ENCODE measurements around the gene RAX. TPM values are rescaled to one million over a fixed set of nuclear protein-coding genes. Genes with fewer than 3 reads are reported as not detected.

Gene RAX
- total and polyA plus RNA-seq, 2 of the 4 experiments (the other 2 are of a cell fraction) = not detected

DNA sequence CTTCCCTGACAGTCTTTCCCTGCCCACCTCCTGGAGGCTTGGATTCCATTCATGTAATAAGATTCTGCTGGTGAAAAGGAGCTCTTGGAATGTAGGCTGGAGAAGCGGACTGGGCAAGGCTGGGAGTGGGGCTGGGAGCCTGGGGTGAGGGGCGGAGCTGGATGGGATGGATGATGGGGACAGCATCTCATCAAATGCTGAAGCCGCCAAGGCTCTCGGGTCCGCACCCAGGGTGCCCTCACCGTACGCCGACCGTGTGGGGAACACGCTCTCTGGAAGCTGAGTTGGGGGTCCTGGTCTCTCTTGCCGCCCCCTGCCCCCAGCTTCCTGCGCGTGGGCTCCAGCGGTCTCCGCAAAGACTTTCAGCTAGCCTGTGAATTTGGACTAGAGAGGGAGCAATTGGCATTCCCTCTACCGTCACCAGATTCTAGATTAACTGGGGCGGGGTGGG lies 9.1 kb downstream of the RAX start:
- intact Hi-C loops (cut with micrococcal nuclease) = no loop called here
- H3K56ac ChIP-seq (ENCODE audit: extremely low read depth, insufficient read depth, low read length) = no peak overlapping the region
- H3K18ac ChIP-seq (ENCODE audit: low read depth, low read length) = no peak overlapping the region
- no peak overlapping the region for H3K4ac ChIP-seq (ENCODE audit: low read depth, low read length)
- H3K23ac ChIP-seq (ENCODE audit: low read depth, low read length) = no peak overlapping the region
- H3K4me1 ChIP-seq (ENCODE audit: control insufficient read depth, insufficient read depth, low read length) = no peaks in the 10 kb centered on the region
- H3K9me1 ChIP-seq (ENCODE audit: insufficient read depth, low read length) = no peaks in the 10 kb centered on the region
- no peak overlapping the region for H2BK120ac ChIP-seq (ENCODE audit: low read depth, low read length)
- peaks cover 12% of the 10 kb centered on the region; the same call in 1 of the 2 replicates for H3K9me3 ChIP-seq (ENCODE audit: control insufficient read depth, insufficient read depth, low read length)
- no peak overlapping the region for H2BK15ac ChIP-seq (ENCODE audit: low read depth, low read length)
- H2AK5ac ChIP-seq (ENCODE audit: low read depth, low read length) = no peak overlapping the region
- H3K4me2 ChIP-seq (ENCODE audit: low read depth, low read length) = no peak overlapping the region
- POLR2A ChIA-PET (ENCODE audit: unreplicated experiment) = no interaction called here
- no peak overlapping the region for H2AK9ac ChIP-seq (replicated peaks; ENCODE audit: low read depth, low read length, poor library complexity)
- H3K79me1 ChIP-seq (ENCODE audit: low read depth in 1 of 2, low read length in 2 of 2) = no peaks in the 10 kb centered on the region
- no peaks in the 10 kb centered on the region; the same call in 1 of the 2 replicates for H4K20me1 ChIP-seq (ENCODE audit: insufficient read depth, low read length)
- no peak overlapping the region for H4K91ac ChIP-seq (ENCODE audit: insufficient read depth, low read depth, low read length)
- dilution Hi-C loops (cut with HindIII; ENCODE audit: low sequenced_read_pairs, unreplicated experiment) = no loop called here
- H2AFZ ChIP-seq (replicated peaks; ENCODE audit: low read length, poor library complexity) = no peak overlapping the region
- no peak overlapping the region for H4K5ac ChIP-seq (ENCODE audit: low read depth, low read length)
- no peak for TF ChIP-seq POLR2A (IDR thresholded peaks at IDR 0.05; ENCODE audit: low read depth, low read length)
- no peak for TF ChIP-seq FOS (IDR thresholded peaks at IDR 0.05; ENCODE audit: low read depth, low read length)
- TF ChIP-seq, protein P1, sequence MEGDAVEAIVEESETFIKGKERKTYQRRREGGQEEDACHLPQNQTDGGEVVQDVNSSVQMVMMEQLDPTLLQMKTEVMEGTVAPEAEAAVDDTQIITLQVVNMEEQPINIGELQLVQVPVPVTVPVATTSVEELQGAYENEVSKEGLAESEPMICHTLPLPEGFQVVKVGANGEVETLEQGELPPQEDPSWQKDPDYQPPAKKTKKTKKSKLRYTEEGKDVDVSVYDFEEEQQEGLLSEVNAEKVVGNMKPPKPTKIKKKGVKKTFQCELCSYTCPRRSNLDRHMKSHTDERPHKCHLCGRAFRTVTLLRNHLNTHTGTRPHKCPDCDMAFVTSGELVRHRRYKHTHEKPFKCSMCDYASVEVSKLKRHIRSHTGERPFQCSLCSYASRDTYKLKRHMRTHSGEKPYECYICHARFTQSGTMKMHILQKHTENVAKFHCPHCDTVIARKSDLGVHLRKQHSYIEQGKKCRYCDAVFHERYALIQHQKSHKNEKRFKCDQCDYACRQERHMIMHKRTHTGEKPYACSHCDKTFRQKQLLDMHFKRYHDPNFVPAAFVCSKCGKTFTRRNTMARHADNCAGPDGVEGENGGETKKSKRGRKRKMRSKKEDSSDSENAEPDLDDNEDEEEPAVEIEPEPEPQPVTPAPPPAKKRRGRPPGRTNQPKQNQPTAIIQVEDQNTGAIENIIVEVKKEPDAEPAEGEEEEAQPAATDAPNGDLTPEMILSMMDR (conservative IDR thresholded peaks at IDR 0.05; ENCODE audit: low read depth, low read length) = no peak
- no peak for TF ChIP-seq MAFK (IDR thresholded peaks at IDR 0.05; ENCODE audit: low read depth, low read length)
- TF ChIP-seq NFE2L2 (IDR thresholded peaks at IDR 0.05; ENCODE audit: low read depth, low read length) = no peak
- no peak for TF ChIP-seq BHLHE40 (IDR thresholded peaks at IDR 0.05; ENCODE audit: low read depth, low read length)
- no peak for TF ChIP-seq MAZ (IDR thresholded peaks at IDR 0.05; ENCODE audit: borderline replicate concordance, low read depth, low read length)
- TF ChIP-seq CHD1 (IDR thresholded peaks at IDR 0.05; ENCODE audit: low read depth, low read length) = no peak
- TF ChIP-seq, protein P2, sequence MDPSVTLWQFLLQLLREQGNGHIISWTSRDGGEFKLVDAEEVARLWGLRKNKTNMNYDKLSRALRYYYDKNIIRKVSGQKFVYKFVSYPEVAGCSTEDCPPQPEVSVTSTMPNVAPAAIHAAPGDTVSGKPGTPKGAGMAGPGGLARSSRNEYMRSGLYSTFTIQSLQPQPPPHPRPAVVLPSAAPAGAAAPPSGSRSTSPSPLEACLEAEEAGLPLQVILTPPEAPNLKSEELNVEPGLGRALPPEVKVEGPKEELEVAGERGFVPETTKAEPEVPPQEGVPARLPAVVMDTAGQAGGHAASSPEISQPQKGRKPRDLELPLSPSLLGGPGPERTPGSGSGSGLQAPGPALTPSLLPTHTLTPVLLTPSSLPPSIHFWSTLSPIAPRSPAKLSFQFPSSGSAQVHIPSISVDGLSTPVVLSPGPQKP (IDR thresholded peaks at IDR 0.05; ENCODE audit: borderline replicate concordance, low read depth, low read length) = no peak
- no peak for TF ChIP-seq RCOR1 (IDR thresholded peaks at IDR 0.05; ENCODE audit: insufficient replicate concordance, low read length)
- no peak for TF ChIP-seq RFX5 (IDR thresholded peaks at IDR 0.05; ENCODE audit: low read depth, low read length)
- TF ChIP-seq SMC3 (IDR thresholded peaks at IDR 0.05; ENCODE audit: low read depth, low read length) = no peak
- TF ChIP-seq, protein P3, sequence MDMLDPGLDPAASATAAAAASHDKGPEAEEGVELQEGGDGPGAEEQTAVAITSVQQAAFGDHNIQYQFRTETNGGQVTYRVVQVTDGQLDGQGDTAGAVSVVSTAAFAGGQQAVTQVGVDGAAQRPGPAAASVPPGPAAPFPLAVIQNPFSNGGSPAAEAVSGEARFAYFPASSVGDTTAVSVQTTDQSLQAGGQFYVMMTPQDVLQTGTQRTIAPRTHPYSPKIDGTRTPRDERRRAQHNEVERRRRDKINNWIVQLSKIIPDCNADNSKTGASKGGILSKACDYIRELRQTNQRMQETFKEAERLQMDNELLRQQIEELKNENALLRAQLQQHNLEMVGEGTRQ (IDR thresholded peaks at IDR 0.05; ENCODE audit: low read depth, low read length) = no peak
- TF ChIP-seq CEBPB (IDR thresholded peaks at IDR 0.05; ENCODE audit: low read depth, low read length) = no peak
- TF ChIP-seq MXI1 (IDR thresholded peaks at IDR 0.05; ENCODE audit: borderline replicate concordance, low read depth, low read length) = no peak
- no peak for TF ChIP-seq RAD21 (IDR thresholded peaks at IDR 0.05; ENCODE audit: low read length)
- ATAC-seq (ENCODE audit: low read depth) (no peak; the same call in 1 of the 2 replicates), DNase-seq (no peak)
- H4K8ac ChIP-seq (ENCODE audit: low read depth in 2 of 2, low read length in 2 of 2) = no peak overlapping the region
- no peak overlapping the region for H3K14ac ChIP-seq (replicated peaks; ENCODE audit: low read depth, low read length)
- no peak overlapping the region for H2BK20ac ChIP-seq (ENCODE audit: low read depth, low read length)
- no peak overlapping the region for H3K27ac ChIP-seq (ENCODE audit: insufficient read depth, low read length)
- no peak overlapping the region for H2BK5ac ChIP-seq (ENCODE audit: low read depth, low read length, poor library complexity, severe bottlenecking)
- CTCF ChIA-PET = interaction anchor here (1.3 to 1.5 kb wide), 2 partner anchors 15 to 44 kb away, joined by 5 read pairs; no protein-coding TSS in a partner anchor
- H3K27me3 ChIP-seq (ENCODE audit: control insufficient read depth, insufficient read depth, low read length) = peaks cover 63% of the 10 kb centered on the region
- in situ Hi-C loops (cut with MboI; ENCODE audit: low sequenced_read_pairs) = no loop called here
- 2% methylated on average over 7 of the region's 17 CpGs; no CpG with 5 or more reads in 1 of the 2 experiments for WGBS, 2 experiments (ENCODE audit: extremely low coverage in 2 of 2, insufficient read length in 1 of 2)
- H3K4me3 ChIP-seq (ENCODE audit: insufficient read depth, low read depth, low read length) = no peak overlapping the region
- no TSS peak for BruUV-seq (replicated peaks)
- H3K9ac ChIP-seq (ENCODE audit: low read depth, low read length) = no peak overlapping the region
- H3K36me3 ChIP-seq (ENCODE audit: control insufficient read depth, insufficient read depth, low read length) = no peaks in the 10 kb centered on the region

Measured in IMR-90 (cell line).